ENCODE data around the gene CELA2A.

GRCh38 chr1:15408890-15409387 lies 47.6 kb upstream of the CELA2A start:
- TF ChIP-seq GATA2 (IDR thresholded peaks at IDR 0.05; ENCODE audit: low read depth, low read length) (no peak), GATA3 (IDR thresholded peaks at IDR 0.05; ENCODE audit: low read depth, low read length) (no peak)
